Testis (tissue), 3 donors: Measurements from ENCODE around the gene FBLN5. TPM values are rescaled to one million over a fixed set of nuclear protein-coding genes. Genes with fewer than 3 reads are reported as not detected.

Experiments used
- DNase-seq: peaks from one replicate; pipeline ENCODE4 v3.0.0-alpha.2; 2019
- H3K27ac ChIP-seq, 2 donors: fragments of 200-600 bp; sonication (generic); one replicate each; pipeline ENCODE4 v1.5.1; 2019
- H3K27me3 ChIP-seq: fragments of 200-600 bp; sonication (generic); one replicate; pipeline ENCODE4 v1.5.1; 2019
- H3K36me3 ChIP-seq: fragments of 200-600 bp; sonication (generic); one replicate; pipeline ENCODE4 v1.5.1; 2017; ENCODE audit warnings: low read depth; ENCODE audit errors: missing control alignments
- H3K4me1 ChIP-seq: fragments of 200-600 bp; sonication (generic); one replicate; pipeline ENCODE4 v1.5.1; 2019
- H3K4me3 ChIP-seq, 2 donors: fragments of 200-600 bp; sonication (generic); one replicate each; pipeline ENCODE4 v1.5.1; 2017 to 2019
- H3K9me3 ChIP-seq: fragments of 200-600 bp; sonication (generic); one replicate; pipeline ENCODE4 v1.5.1; 2017
- CTCF ChIP-seq, 3 experiments: fragments of 450-650 bp in 2 of 3; fragments of 200-600 bp in 1 of 3; sonication (generic) in 1 of 3; IDR thresholded peaks; one replicate each; pipeline ENCODE4 v1.5.1; 2016 to 2019; ENCODE audit warnings: antibody characterized with exemption in 3 of 3, mild to moderate bottlenecking in 2 of 3, moderate library complexity in 1 of 3
- POLR2A ChIP-seq: fragments of 450-650 bp; IDR thresholded peaks from one replicate; pipeline ENCODE4 v1.6.1; 2017; ENCODE audit warnings: antibody characterized with exemption, mild to moderate bottlenecking, moderate library complexity
- WGBS, 2 donors: methylation state at CpG; one replicate each; pipeline ENCODE4 v1.1.5; 2018; 5-methylcytosine and 5-hydroxymethylcytosine counted together
- intact Hi-C: fragments of 100-400 bp; cut with DNase I; formaldehyde crosslinking; loops from one replicate; pipeline ENCODE4 v1.15.1; 2023; ENCODE audit warnings: low total_unique reads
- polyA plus RNA-seq: library from polyadenylated mRNA; stranded (reverse); fragments of 350-450 nt; fragmentation: Illumina TruSeq; extraction: RNeasy Lipid Tissue Mini Kit (QIAGEN cat#74804); gene quantifications from one replicate; pipeline ENCODE4 v1.2.3, GENCODE V29; 2014; ENCODE audit warnings: low read depth, low replicate concordance; ENCODE audit not compliant: insufficient read depth
- total RNA-seq, 2 donors: library from RNA; depleted of rRNA; stranded (reverse); fragments of >200 nt; gene quantifications; one replicate each; pipeline ENCODE4 v1.2.3, GENCODE V29; 2016

FBLN5 gene
- total and polyA plus RNA-seq, 3 donors from 2014 or later = 88.1 to 118 (median 110) TPM

- no peak for DNase-seq
- intact Hi-C loops = no loop called here
- Histone ChIP-seq H3K27me3 (no peaks in the 10 kb centered on the region), H3K4me3 (no peak overlapping the region), H3K36me3 (no peaks in the 10 kb centered on the region), H3K4me1 (peaks cover 5% of the 10 kb centered on the region), H3K9me3 (no peaks in the 10 kb centered on the region), H3K27ac (peak overlapping the region in 1 of 2 donors; percentile 60)
- no peak for TF ChIP-seq CTCF (IDR thresholded peaks at IDR 0.05)
- no peak for TF ChIP-seq POLR2A
- 82 to 92% methylated on average over 15 to 17 of the region's 17 CpGs for WGBS, 2 donors
These were observed 21.2 kb downstream of the FBLN5 start for GRCh38 chr14:91926131-91926890.

GRCh38 chr14:91925727-91926121, 21.8 kb downstream of the FBLN5 start:
- intact Hi-C loops = no loop called here
- no peak for DNase-seq

DNA sequence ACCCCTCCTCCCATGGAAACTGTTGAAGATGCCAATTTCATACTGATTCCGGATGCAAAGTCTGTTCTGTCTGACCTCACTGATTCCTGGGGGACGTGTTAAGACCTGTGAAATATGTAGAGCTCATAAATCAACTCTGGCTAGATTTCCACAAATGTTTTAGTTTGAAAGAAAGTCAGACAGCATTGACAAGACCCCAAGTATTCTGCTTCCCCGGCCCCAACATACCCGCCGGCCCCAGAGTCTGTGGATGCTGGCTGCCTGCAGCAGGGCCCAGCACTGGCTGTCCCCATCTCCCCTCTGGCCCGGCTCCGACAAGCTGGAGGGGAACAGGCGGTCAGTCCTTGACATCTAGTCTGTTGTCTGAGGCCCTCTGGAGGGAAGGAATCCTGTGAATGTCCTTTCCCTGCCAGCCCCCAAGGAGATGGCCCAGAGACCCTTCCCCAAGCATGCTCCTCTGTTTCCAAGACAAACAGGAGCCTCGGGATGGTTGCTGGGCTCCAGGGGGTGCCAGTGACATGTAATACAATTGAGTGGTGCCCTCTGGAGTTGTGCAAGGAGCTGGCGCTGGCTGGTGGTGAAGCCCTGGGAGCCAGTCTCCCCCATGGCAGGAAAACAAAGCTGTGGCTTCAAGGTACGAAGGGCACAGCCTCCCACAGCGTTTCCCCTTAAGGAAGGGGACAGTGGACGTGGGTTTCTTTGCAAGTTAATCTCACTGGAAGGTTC, 22.3 kb downstream of the FBLN5 start:
- Histone ChIP-seq H3K27me3 (no peaks in the 10 kb centered on the region), H3K27ac (peak overlapping the region; percentile 13 to 60), H3K4me3 (no peak overlapping the region), H3K36me3 (no peaks in the 10 kb centered on the region), H3K4me1 (peaks cover 5% of the 10 kb centered on the region), H3K9me3 (no peaks in the 10 kb centered on the region)
- peak; percentile 48 for DNase-seq
- TF ChIP-seq CTCF (IDR thresholded peaks at IDR 0.05) (no peak), POLR2A (no peak)
- WGBS, 2 donors = 39 to 49% methylated on average over 10 to 13 of the region's 13 CpGs
- intact Hi-C loops = no loop called here

More at GRCh38 chr14:91925727-91926121, 21.8 kb downstream of the FBLN5 start:
- no peaks in the 10 kb centered on the region for H3K36me3 ChIP-seq
- WGBS, 2 donors = 70 to 86% methylated on average over 9 to 10 of the region's 10 CpGs
- H3K4me3 ChIP-seq = no peak overlapping the region
- peak overlapping the region; percentile 13 to 60 for H3K27ac ChIP-seq
- H3K27me3 ChIP-seq = no peaks in the 10 kb centered on the region
- no peaks in the 10 kb centered on the region for H3K9me3 ChIP-seq
- H3K4me1 ChIP-seq = peaks cover 5% of the 10 kb centered on the region
- no peak for TF ChIP-seq CTCF (IDR thresholded peaks at IDR 0.05)
- no peak for TF ChIP-seq POLR2A

- H3K4me3 ChIP-seq = no peak overlapping the region
- peak overlapping the region in 1 of 2 donors; percentile 79 for H3K27ac ChIP-seq
- no peaks in the 10 kb centered on the region for H3K36me3 ChIP-seq
- H3K4me1 ChIP-seq = peaks cover 17% of the 10 kb centered on the region
- no peaks in the 10 kb centered on the region for H3K9me3 ChIP-seq
- TF ChIP-seq POLR2A (no peak), CTCF (IDR thresholded peaks at IDR 0.05) (no peak)
- intact Hi-C loops = no loop called here
- H3K27me3 ChIP-seq = no peaks in the 10 kb centered on the region
- WGBS, 2 donors = 76% methylated on average over 3 of the region's 3 CpGs
- no peak for DNase-seq
These were observed 27.0 kb downstream of the FBLN5 start for GRCh38 chr14:91920526-91920925.
